Activated CD8-positive, alpha-beta memory T cell treated with anti-CD3 and anti-CD28 coated beads, Interleukin-2, amount 50 U/mL, for 24 hours (primary cell): ENCODE data around the gene ANKRD1.

Source experiments
- DNase-seq: peaks from one replicate; pipeline ENCODE4 v3.0.0-alpha.2; 2020; ENCODE audit errors: extremely low read depth

The ANKRD1 gene

GRCh38 chr10:90935581-90936275, 14.8 kb upstream of the ANKRD1 start:
- DNase-seq, result no peak

DNA sequence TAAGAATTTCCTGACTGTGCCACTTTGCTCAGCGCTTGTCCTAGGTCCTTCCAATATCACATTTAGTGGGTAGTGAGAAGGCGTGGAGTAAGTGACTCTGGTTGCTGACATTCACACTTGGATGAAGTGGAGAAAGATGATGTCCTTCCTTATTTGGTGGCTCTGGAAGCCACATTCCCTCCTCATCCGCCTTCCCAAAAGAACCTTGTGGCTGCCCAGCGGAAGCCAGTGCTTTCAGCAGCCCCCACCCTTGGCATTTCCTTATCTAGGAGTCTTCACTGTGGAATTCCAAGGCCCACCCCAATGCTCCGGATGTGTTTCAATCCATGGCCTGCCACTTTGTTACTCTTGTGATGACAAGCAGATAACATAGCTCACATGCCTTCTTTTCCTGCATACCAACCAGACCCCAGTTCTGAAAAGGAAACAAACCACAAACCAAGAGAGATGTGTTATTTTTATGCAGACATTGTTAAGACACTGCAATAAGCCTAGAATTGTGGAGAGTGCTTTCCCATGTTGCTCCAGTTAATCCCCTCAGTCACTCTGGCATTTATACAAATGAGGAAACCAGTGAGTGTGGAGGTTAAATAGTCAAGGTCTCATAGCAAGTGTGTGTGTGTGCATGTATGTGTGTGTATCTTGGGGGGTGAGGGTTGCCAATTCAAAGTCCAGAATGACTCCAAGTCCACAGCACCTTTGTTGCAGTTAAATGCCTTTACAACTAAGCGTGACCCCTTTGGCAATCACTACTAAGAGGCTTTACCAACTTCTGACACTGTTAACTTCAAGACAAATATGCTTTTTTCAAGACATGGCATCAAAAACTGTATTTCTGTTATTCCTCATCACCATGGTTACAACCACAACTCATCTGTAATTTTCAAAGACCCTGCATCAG, 10.3 kb upstream of the ANKRD1 start:
- DNase-seq, result no peak

DNA sequence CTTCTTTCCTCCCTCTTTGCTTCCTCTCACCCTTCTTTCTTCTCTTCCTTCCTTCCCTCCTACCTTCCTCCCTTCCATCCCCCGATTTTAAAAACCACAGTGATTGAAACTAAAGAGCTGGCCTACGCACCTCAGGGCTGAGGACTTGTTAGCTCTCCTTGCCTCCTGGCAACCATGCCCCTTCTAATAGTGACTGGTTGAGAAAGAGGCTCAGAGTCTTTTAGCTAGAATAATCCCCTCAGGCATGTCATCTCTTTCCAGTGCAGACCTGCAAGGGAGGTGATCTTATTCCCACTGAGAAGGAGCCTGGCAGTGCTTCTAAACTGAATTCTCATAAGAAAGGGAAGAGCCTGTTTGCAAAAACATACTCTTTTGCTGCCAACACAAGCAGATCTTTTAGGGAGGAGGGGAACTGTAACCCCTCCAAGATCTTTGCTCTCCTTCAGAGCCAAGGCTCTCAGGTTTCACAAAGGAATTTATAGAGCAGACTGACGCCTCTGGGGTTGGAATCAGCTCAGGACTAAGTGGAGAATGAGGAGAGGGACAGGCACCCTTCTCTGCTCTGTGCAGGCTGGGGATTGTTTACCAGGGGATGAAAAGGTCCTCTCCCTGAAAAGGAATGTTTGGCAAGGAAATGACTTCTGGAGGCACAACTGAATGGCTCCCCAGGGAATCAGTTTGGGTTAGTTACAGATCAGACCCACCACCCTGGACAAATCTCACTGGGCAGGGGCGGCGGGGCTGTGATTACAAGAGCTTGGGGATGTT, 9.4 kb upstream of the ANKRD1 start:
- DNase-seq, result no peak

- DNase-seq, result no peak
Observed at GRCh38 chr10:90929179-90929578, 8.3 kb upstream of the ANKRD1 start.

GRCh38 chr10:90927293-90927692, 6.4 kb upstream of the ANKRD1 start:
- no peak for DNase-seq

- DNase-seq, result no peak
Observed at GRCh38 chr10:90925079-90926029, 4.5 kb upstream of the ANKRD1 start.

DNA sequence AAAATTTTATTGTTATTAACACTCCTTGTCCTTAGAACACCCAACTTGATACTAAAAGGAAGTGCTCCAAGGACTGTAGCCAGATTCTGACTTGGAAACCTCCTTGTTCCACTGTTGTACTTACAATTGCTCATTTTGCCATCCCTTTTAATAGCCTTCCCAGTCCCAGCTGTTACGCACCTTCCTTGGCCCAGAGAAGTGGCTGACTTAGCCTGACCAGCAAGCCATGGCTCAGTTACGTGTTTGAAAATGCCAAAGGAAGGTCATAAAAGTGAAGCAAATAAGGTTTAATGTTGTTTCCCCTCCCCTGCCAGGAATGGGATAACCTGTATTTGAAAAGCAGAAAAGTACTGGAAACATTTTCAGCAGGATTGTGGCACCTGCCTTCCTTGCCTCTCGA, 3.7 kb upstream of the ANKRD1 start:
- DNase-seq, result no peak

GRCh38 chr10:90923111-90923731, 2.3 kb upstream of the ANKRD1 start:
- DNase-seq, result no peak

- no peak for DNase-seq
Observed at GRCh38 chr10:90921906-90922305, 1.0 kb upstream of the ANKRD1 start.

DNA sequence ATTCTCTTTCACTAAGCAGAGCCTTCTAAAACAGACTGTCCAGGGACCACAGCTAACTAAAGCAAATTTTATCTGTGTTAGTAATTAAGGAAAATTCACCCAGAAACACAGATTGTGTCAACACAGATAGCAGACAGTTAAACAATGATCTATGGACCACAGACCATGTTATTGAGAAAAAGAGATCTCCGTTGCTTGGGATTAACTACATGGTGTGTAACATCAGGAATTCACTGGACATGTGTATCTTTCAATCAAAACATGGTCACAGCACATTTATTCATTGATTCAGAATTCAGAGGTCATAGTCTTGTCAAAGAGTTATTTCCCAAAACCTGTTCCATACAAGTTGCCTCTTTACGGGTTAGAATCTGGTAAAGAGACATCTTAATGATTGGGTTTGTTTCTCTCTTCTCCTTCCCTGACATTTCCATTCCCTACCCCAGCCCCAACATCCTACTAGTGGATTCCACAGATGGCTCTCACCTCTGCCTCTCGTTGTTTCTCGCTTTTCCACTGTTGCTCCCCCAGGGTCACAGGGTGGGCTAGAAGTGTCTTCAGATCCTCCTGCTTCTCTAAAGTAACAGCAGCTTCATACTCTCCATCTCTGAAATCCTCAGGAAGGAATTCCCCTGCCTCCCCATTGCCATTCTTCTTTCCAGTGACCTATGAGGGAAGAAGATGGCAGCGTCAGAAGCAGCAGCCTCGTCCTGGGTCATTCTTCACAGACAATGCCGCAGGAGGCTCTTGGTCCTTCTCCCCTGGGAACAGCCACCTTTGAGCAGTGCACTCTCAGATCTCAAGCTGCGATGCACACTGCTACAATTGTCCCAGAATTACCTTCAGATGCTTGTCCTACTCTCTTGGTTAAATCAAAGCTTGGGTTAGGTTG, 958 bp downstream of the ANKRD1 start:
- no peak for DNase-seq

- no peak for DNase-seq
Observed at GRCh38 chr10:90917968-90918318, 2.9 kb downstream of the ANKRD1 start.

DNA sequence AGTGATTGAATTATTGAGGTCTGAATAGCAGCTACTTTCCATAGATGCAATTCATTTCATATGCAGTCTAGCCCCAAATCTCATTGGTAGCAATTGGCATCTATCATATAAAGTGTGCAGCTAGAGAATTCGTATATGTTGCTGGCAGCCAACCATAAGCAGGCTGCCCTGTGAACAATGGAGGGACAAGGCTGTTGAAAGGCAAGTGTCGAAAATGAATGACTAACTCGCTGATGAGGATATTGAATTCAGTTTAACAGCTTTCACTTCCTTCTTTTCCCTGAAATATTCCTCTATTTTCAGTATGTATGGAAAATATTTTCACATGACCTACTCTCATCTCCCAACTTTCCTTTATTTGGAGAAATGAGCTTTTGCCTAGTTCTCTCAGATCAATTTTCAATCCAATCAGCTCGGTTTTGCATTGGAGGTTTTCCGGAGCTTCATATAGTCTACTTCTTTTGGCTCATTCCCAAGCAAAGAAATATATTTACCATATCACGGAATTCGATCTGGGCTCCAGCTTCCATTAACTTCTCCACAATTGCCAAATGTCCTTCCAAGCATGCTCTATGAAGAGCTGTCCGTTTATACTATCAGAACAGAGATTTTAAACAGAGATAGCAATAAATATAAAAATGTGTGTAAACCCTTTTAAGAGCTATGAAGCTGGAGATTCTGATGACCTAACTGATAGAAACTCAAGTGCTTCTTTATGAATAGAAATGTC, 3.5 kb downstream of the ANKRD1 start:
- no peak for DNase-seq

- DNase-seq, result no peak
Observed at GRCh38 chr10:90916392-90917237, 4.3 kb downstream of the ANKRD1 start.

DNA sequence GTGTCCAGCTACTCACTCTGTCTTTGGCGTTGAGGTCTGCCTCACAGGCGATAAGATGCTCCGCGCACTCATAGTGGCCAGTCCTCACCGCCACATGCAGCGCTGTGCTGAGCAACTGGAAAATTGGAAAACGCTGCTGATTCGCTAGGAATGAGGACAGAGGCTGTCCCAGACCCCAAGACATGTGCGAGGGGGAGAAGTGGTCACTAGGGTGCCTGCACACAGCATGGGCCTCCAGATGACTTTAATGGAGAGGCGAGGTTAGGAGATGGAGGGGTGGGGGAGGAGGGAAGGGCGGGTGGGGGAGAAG, 5.2 kb downstream of the ANKRD1 start:
- DNase-seq, result no peak

GRCh38 chr10:90914992-90915765, 5.7 kb downstream of the ANKRD1 start:
- DNase-seq, result no peak

DNA sequence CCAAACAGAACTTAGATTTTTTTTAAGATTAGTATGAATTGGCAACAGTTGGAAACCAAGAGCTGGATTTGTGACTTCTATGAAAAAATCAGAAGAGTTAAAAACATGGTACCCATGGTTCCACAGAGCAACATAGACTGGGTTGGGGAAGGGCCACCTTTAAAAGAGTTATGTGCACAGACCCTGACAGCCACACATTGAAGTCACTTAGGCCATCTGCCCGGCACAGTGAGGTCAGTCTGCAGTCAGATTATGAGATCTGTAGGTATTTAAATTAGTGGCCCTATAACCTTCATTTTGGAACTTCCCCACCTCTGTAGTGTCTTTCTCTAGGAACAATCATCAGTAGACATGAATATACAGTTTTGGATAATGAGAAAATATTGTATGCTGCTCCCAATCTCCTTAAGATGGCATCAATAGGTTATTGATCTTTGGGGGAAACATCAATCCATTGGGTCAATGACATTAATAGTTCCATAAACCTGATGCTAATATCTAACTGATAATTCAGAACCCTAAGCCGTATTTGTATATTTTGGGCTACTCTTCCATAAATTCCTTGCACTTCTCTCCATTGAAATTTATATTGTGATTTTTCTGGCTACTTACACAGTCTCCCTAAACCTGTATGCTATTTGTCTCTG, 7.0 kb downstream of the ANKRD1 start:
- DNase-seq, result no peak

DNA sequence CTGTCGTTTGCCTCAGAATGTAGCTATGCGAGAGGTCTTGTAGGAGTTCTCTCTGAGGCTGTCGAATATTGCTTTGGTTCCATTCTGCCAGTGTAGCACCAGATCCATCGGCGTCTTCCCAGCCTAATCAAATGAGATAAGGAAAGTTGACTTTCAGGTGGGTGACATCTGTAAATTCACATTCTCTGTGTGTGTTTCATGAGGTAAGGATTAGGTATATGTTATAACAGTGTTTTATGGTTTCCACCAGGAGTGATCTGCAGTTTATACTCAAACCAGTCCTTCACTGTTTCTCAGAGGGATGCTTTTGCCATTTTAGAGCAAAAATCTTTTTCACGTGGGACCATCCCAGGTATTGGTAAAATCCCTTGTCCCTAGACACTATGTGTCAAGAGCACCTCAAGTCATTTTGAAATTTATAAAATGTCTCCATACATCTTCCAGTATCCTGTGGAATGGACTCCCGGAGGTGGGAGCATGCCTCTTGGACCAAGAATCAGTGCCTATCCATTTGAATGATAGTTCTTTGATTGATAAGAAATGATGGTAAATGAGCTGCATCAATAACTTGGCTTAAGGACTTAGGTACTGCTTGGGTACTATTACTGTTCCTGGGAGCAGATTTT, 7.9 kb downstream of the ANKRD1 start:
- DNase-seq, result no peak
